ENCODE results near the gene GPR141.

GPR141 gene

DNA sequence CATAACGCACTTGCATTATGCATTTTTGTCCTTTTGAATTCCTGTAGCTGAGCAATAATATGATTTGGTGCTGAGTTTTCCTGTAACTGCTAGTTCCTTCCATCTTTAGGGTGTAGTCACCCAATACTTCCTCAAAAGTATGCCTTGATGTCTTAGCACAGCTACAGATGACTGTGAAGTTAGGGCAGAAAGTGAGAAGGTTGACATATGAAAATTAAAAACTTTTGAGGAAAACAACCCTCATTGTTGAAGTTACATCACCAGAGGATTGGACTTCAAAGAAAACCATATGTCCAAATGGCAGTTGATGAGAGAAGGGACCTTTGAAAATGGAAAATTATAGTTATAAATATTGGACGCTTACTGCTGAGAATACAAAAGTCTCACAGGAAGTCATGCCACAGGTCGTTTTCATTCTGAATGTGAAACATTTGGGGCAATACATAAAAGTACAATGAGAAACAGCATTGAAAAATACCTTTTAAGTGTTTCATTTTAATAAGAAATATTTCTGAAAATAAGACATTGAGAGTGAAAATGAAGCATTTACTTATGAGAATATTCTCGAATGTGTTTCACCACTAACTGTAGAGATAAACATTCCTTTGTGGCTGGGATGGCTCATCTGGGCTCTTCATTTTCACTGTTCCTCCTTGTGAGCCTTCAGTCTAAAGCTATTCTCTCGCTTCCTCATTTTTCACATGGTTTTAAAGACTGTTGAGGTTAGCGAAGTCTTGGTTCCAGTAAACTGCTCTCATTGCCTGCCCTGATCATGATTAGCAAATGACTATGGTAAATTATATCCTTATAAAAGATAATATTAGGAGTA lies 103.4 kb downstream of the GPR141 start:
- no peak for DNase-seq

Measured in cerebellar nuclear complex (tissue), 1 donor.